ENCODE results near the gene HES4. TPM values are rescaled to one million over a fixed set of nuclear protein-coding genes. Genes with fewer than 3 reads are reported as not detected.
A peak's percentile ranks its signal among the peaks of the same experiment; 100 is the strongest.

HES4 gene
- total and polyA plus RNA-seq, 2 of the 13 experiments (the other 11 are each of a cell fraction or from before 2014, with no cell fraction given), result 8.8 to 10.6 TPM

GRCh38 chr1:1006305-1007159, 6.6 kb upstream of the HES4 start (continued):
- TF ChIP-seq CHD4 (IDR thresholded peaks at IDR 0.05; ENCODE audit: borderline replicate concordance, low read length) (no peak), ZGPAT (CRISPR knock-in tag; IDR thresholded peaks at IDR 0.05) (peak; percentile 87), ZNF674 (CRISPR knock-in tag; IDR thresholded peaks at IDR 0.05; ENCODE audit: low read depth) (no peak), ZBTB10 (CRISPR knock-in tag; IDR thresholded peaks at IDR 0.05; ENCODE audit: borderline replicate concordance) (0 out of 2 replicates have a peak, but pooled peaks have one; percentile 66), SIN3B (IDR thresholded peaks at IDR 0.05; ENCODE audit: low read length) (no peak), EEA1 (CRISPR knock-in tag; IDR thresholded peaks at IDR 0.05; ENCODE audit: borderline replicate concordance) (no peak), SMAD3 (CRISPR knock-in tag; IDR thresholded peaks at IDR 0.05) (peak; percentile 76; the same call in 1 of the 2 replicates), DNMT3B (CRISPR knock-in tag; conservative IDR thresholded peaks at IDR 0.05) (no peak), BATF2 (CRISPR knock-in tag; IDR thresholded peaks at IDR 0.05) (no peak), ZNF546 (CRISPR knock-in tag; conservative IDR thresholded peaks at IDR 0.05) (0 out of 2 replicates have a peak, but pooled peaks have one; percentile 32), ZMYM3 (CRISPR knock-in tag; IDR thresholded peaks at IDR 0.05) (peak; percentile 85; the same call in 1 of the 2 replicates), ZHX1 (CRISPR knock-in tag; IDR thresholded peaks at IDR 0.05; ENCODE audit: low read depth) (peak; percentile 90), DZIP1 (CRISPR knock-in tag; IDR thresholded peaks at IDR 0.05) (0 out of 2 replicates have a peak, but pooled peaks have one; percentile 80), ZNF597 (CRISPR knock-in tag; IDR thresholded peaks at IDR 0.05) (no peak), SP1 (IDR thresholded peaks at IDR 0.05) (no peak), SP1 (CRISPR knock-in tag; IDR thresholded peaks at IDR 0.05) (peak; percentile 48), POLR2G (IDR thresholded peaks at IDR 0.05; ENCODE audit: low read depth, low read length) (peak; percentile 86)

Measured in HepG2 (cell line).